Smooth muscle cell (in vitro differentiated cells): ENCODE measurements around the gene PRKCA. TPM values are rescaled to one million over a fixed set of nuclear protein-coding genes. Genes with fewer than 3 reads are reported as not detected.
"Not testable (repeated sequence)": the region's sequence is repeated elsewhere in the genome, so short reads cannot be mapped to it uniquely, and the experiment has no call there.

ENCODE experiments used
- DNase-seq: peaks from one replicate; lab custom pipeline; 2025; ENCODE audit not compliant: unreplicated experiment; lab: John Stamatoyannopoulos, UW
- H2AFZ ChIP-seq: fragments of 200-600 bp; sonication (generic); 2 replicates; pipeline ENCODE4 v1.6.0; 2016; ENCODE audit warnings: antibody characterized with exemption, low read depth, mild to moderate bottlenecking
- H3F3A ChIP-seq: fragments of 200-600 bp; sonication (generic); 2 replicates; pipeline ENCODE4 v1.6.0; 2017; ENCODE audit warnings: antibody characterized with exemption, low read depth
- H3K27ac ChIP-seq: fragments of 200-600 bp; sonication (generic); 2 replicates; pipeline ENCODE4 v1.5.1; 2016; ENCODE audit warnings: low read depth, mild to moderate bottlenecking
- H3K27me3 ChIP-seq: fragments of 200-600 bp; sonication (generic); 2 replicates; pipeline ENCODE4 v1.6.1; 2016; ENCODE audit warnings: low read depth, mild to moderate bottlenecking
- H3K36me3 ChIP-seq: fragments of 200-600 bp; sonication (generic); 2 replicates; pipeline ENCODE4 v1.5.1; 2016; ENCODE audit warnings: low read depth
- H3K4me1 ChIP-seq: fragments of 200-600 bp; sonication (generic); 2 replicates; pipeline ENCODE4 v1.5.1; 2016; ENCODE audit warnings: low read depth
- H3K4me2 ChIP-seq: fragments of 200-600 bp; sonication (generic); 2 replicates; pipeline ENCODE4 v1.6.0; 2016; ENCODE audit warnings: mild to moderate bottlenecking
- H3K4me3 ChIP-seq: fragments of 200-600 bp; sonication (generic); 2 replicates; pipeline ENCODE4 v1.5.1; 2016; ENCODE audit warnings: mild to moderate bottlenecking
- H3K79me2 ChIP-seq: fragments of 200-600 bp; sonication (generic); 2 replicates; pipeline ENCODE4 v1.6.0; 2016; ENCODE audit warnings: low read depth, mild to moderate bottlenecking
- H3K9ac ChIP-seq: fragments of 200-600 bp; sonication (generic); 2 replicates; pipeline ENCODE4 v1.6.0; 2016; ENCODE audit warnings: low read depth
- H3K9me3 ChIP-seq: fragments of 200-600 bp; sonication (generic); replicated peaks from 2 replicates; pipeline ENCODE4 v1.5.1; 2016; ENCODE audit warnings: low read depth
- H4K20me1 ChIP-seq: fragments of 200-600 bp; sonication (generic); 2 replicates; pipeline ENCODE4 v1.6.0; 2016; ENCODE audit warnings: low read depth
- CTCF ChIP-seq: fragments of 200-600 bp; sonication (generic); IDR thresholded peaks from 2 replicates; pipeline ENCODE4 v1.5.1; 2017; ENCODE audit warnings: borderline replicate concordance, mild to moderate bottlenecking, antibody characterized with exemption; ENCODE audit not compliant: insufficient read depth, poor library complexity, severe bottlenecking
- WGBS: methylation state at CpG from one replicate; pipeline ENCODE4 v1.1.7; 2016; ENCODE audit warnings: low lambda C conversion rate; 5-methylcytosine and 5-hydroxymethylcytosine counted together
- polyA plus RNA-seq: library from polyadenylated mRNA; unstranded; fragments of >200 nt; fragmentation: Nextera tagmentation; extraction: Ambion mirVana; gene quantifications from 2 replicates; pipeline ENCODE4 v1.2.1, GENCODE V29; 2016
- total RNA-seq: library from RNA; depleted of rRNA; stranded (reverse); fragments of >200 nt; gene quantifications from 2 replicates; pipeline ENCODE4 v1.2.3, GENCODE V29; 2014

Gene PRKCA
- total and polyA plus RNA-seq, 2 experiments from 2014 or later = 0.78 to 7.1 TPM

- no peak overlapping the region for H3K27ac ChIP-seq
- no peaks in the 10 kb centered on the region for H3K9me3 ChIP-seq
- H3F3A ChIP-seq = no peaks in the 10 kb centered on the region
- H4K20me1 ChIP-seq = no peaks in the 10 kb centered on the region
- no peak overlapping the region for H3K9ac ChIP-seq
- no peaks in the 10 kb centered on the region for H3K36me3 ChIP-seq
- H3K4me3 ChIP-seq = no peak overlapping the region
- WGBS = 70% methylated on average over 5 of the region's 5 CpGs
- no peak for TF ChIP-seq CTCF
- peaks cover 13% of the 10 kb centered on the region for H3K4me1 ChIP-seq
- no peaks in the 10 kb centered on the region for H3K79me2 ChIP-seq
- H2AFZ ChIP-seq = no peak overlapping the region
- no peak for DNase-seq
- H3K4me2 ChIP-seq = peak overlapping the region; percentile 21
- no peaks in the 10 kb centered on the region for H3K27me3 ChIP-seq
Observed at GRCh38 chr17:66354981-66355380, 52.6 kb downstream of the PRKCA start.

- no peaks in the 10 kb centered on the region for H3K79me2 ChIP-seq
- H3K4me3 ChIP-seq = no peak overlapping the region
- no peaks in the 10 kb centered on the region for H4K20me1 ChIP-seq
Observed at GRCh38 chr17:66355510-66355909, 53.1 kb downstream of the PRKCA start.

GRCh38 chr17:66357037-66357436 lies 54.6 kb downstream of the PRKCA start:
- TF ChIP-seq CTCF = no peak
- DNase-seq = no peak
- Histone ChIP-seq H3K4me3 (no peak overlapping the region), H3K9ac (no peak overlapping the region), H3K27ac (no peak overlapping the region), H3K36me3 (no peaks in the 10 kb centered on the region), H3K4me2 (no peak overlapping the region), H3K79me2 (no peaks in the 10 kb centered on the region), H4K20me1 (no peaks in the 10 kb centered on the region), H3K9me3 (no peaks in the 10 kb centered on the region), H3K27me3 (no peaks in the 10 kb centered on the region), H2AFZ (no peak overlapping the region), H3K4me1 (peaks cover 13% of the 10 kb centered on the region), H3F3A (no peaks in the 10 kb centered on the region)
- WGBS = 98% methylated on average over 2 of the region's 2 CpGs

More at GRCh38 chr17:66355510-66355909, 53.1 kb downstream of the PRKCA start:
- H3K9ac ChIP-seq = no peak overlapping the region
- no peak overlapping the region for H3K27ac ChIP-seq
- no peak for TF ChIP-seq CTCF
- peaks cover 13% of the 10 kb centered on the region for H3K4me1 ChIP-seq
- 95% methylated on average over 2 of the region's 2 CpGs for WGBS
- H3F3A ChIP-seq = no peaks in the 10 kb centered on the region
- no peak for DNase-seq
- no peak overlapping the region for H2AFZ ChIP-seq
- H3K9me3 ChIP-seq = no peaks in the 10 kb centered on the region
- H3K4me2 ChIP-seq = no peak overlapping the region
- no peaks in the 10 kb centered on the region for H3K27me3 ChIP-seq
- no peaks in the 10 kb centered on the region for H3K36me3 ChIP-seq

GRCh38 chr17:66359351-66359750 lies 56.9 kb downstream of the PRKCA start:
- Histone ChIP-seq H3K27me3 (no peaks in the 10 kb centered on the region), H3K4me3 (no peak overlapping the region), H3K4me2 (no peak overlapping the region), H3K36me3 (no peaks in the 10 kb centered on the region), H3F3A (no peaks in the 10 kb centered on the region), H3K9me3 (no peaks in the 10 kb centered on the region), H3K4me1 (peaks cover 9% of the 10 kb centered on the region), H3K27ac (no peak overlapping the region), H2AFZ (no peak overlapping the region), H4K20me1 (no peaks in the 10 kb centered on the region), H3K9ac (no peak overlapping the region), H3K79me2 (no peaks in the 10 kb centered on the region)
- DNase-seq = no peak
- WGBS = 80% methylated on average over 2 of the region's 2 CpGs
- TF ChIP-seq CTCF = no peak

GRCh38 chr17:66360961-66361565 lies 58.6 kb downstream of the PRKCA start:
- H3K4me3 ChIP-seq, H3K27me3 ChIP-seq, H3K9me3 ChIP-seq, H3K9ac ChIP-seq, H3K36me3 ChIP-seq, DNase-seq, H4K20me1 ChIP-seq, H3K79me2 ChIP-seq, H3K4me2 ChIP-seq, H3K27ac ChIP-seq, H3F3A ChIP-seq, H2AFZ ChIP-seq: not testable (repeated sequence)
- WGBS = 96% methylated on average over 12 of the region's 12 CpGs
- peaks cover 15% of the 10 kb centered on the region for H3K4me1 ChIP-seq
